Lower leg skin (tissue), 3 donors: ENCODE data around the gene GABARAPL2.

Experiments
- POLR2A ChIP-seq, 2 donors: fragments of 450-650 bp; IDR thresholded peaks; one replicate each; pipeline ENCODE4 v1.6.1; 2016 to 2017; ENCODE audit warnings: antibody characterized with exemption in 2 of 2, mild to moderate bottlenecking in 1 of 2, moderate library complexity in 1 of 2
- TF ChIP-seq, protein P1 (sequence below), 3 donors: fragments of 450-650 bp; IDR thresholded peaks; one replicate each; pipeline ENCODE4 v1.5.1; 2016; ENCODE audit warnings: antibody characterized with exemption in 3 of 3, mild to moderate bottlenecking in 3 of 3, moderate library complexity in 2 of 3

GRCh38 chr16:75552951-75553350, 13.2 kb upstream of the GABARAPL2 start:
- TF ChIP-seq, protein P1, sequence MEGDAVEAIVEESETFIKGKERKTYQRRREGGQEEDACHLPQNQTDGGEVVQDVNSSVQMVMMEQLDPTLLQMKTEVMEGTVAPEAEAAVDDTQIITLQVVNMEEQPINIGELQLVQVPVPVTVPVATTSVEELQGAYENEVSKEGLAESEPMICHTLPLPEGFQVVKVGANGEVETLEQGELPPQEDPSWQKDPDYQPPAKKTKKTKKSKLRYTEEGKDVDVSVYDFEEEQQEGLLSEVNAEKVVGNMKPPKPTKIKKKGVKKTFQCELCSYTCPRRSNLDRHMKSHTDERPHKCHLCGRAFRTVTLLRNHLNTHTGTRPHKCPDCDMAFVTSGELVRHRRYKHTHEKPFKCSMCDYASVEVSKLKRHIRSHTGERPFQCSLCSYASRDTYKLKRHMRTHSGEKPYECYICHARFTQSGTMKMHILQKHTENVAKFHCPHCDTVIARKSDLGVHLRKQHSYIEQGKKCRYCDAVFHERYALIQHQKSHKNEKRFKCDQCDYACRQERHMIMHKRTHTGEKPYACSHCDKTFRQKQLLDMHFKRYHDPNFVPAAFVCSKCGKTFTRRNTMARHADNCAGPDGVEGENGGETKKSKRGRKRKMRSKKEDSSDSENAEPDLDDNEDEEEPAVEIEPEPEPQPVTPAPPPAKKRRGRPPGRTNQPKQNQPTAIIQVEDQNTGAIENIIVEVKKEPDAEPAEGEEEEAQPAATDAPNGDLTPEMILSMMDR (IDR thresholded peaks at IDR 0.05): no peak
- TF ChIP-seq POLR2A (IDR thresholded peaks at IDR 0.05): no peak
